D721Med (cell line): ENCODE measurements around the gene SLC10A7.

ENCODE experiments used
- DNase-seq: peaks from one replicate; pipeline ENCODE4 v3.0.0; 2011; ENCODE audit warnings: low spot score; ENCODE audit not compliant: insufficient read length
- FAIRE-seq: peaks from 2 replicates; lab custom pipeline; 2011; peaks lifted over from hg19 to GRCh38; lab: Jason Lieb, UNC
- CTCF ChIP-seq: IDR thresholded peaks from 2 replicates; pipeline ENCODE4 v1.5.1; 2012; ENCODE audit warnings: mild to moderate bottlenecking, control low read depth; ENCODE audit not compliant: insufficient read depth; ENCODE audit errors: missing control alignments

SLC10A7 gene

DNA sequence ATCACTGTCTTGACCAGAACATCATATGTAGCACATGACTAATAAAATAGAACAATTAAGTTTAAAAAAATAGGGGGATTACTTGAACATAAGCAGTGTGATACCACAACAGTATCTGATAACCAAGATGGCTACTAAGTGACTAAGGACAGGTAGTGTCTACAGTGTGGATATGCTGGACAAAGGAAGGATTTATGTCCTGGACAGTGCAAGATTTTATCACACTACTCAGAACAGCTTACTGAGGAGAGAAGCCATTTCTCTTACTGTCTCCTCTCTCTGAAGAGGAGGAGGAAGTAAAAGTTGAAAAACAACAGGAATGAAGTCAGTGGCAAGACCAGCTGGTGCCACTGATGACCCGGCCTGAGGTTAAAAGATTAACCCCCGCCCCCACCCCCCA lies 4.0 kb upstream of the SLC10A7 start:
- no peak for FAIRE-seq
- DNase-seq, result no peak
- no peak for TF ChIP-seq CTCF

DNA sequence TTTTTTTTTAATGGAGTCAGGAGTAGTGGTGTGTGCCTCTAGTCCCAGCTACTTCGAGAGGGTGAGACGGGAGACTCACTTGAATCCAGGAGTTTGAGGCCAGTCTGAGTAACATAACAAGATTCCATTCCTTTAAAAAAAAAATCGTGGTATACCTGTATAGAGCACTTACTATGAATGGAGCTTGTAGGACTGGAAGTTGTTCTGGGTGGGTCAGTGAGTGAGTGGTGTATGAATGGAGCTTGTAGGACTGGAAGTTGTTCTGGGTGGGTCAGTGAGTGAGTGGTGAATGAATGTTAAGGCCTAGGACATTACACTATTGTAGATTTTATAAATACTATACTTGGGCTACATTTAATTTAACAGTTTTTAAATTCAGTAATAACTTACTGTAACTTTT lies 2.9 kb upstream of the SLC10A7 start:
- TF ChIP-seq CTCF, result no peak
- no peak for DNase-seq
- FAIRE-seq, result no peak

DNA sequence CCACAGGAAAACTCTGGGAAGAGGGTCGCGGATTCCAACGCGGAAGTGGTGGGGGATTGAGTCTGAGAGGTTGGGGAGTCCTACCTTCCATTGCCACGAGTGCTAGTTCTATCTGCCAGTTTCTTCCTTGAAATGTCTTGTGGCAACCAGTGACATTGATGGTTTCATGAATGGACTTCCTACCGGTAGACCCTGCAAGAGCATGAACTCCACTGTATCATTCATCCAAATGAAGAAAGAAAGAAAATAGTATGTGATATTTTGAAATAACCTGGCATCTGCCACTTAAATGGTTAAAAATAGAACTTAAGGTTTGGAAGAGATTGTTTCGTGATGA lies 1.1 kb upstream of the SLC10A7 start:
- no peak for TF ChIP-seq CTCF
- no peak for DNase-seq
- FAIRE-seq, result no peak

DNA sequence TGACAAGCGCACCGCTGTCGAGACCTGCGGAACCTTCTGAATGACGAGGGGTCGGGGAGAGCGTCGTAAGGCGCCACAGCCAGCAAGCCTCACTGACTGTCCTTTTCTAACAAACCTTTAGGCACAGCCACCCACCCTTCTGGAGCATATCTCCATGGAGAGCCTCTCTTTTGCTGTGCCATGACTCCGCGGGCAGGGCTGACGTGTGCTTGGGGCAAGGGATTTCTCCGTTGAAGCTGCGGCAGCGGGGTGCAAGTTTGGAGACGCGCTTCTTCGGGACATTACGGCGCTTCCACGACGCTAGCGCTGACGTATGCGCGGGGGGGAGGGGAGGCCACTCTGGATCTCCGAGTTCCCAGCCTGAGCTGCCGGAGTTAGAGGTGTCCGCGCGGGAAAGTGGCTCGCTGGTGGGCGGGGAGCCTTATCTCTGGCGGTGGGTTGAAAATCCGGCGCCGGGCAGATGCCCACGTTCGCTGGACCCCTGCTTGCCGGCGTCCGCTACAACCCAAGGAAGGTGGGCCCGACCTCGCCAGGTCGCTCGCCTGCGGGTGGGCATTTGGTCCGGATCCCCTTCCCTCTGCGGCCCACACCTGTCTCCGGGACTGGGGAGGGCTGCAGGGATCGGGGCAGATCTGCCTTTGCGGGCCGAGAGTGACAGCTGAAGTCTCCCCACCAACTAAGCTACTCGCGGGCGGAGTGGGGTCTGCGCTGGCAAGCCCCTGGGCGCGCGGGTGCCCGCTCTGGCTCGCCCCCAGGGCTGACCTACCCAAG lies 543 bp upstream of the SLC10A7 start:
- FAIRE-seq, result no peak

DNA sequence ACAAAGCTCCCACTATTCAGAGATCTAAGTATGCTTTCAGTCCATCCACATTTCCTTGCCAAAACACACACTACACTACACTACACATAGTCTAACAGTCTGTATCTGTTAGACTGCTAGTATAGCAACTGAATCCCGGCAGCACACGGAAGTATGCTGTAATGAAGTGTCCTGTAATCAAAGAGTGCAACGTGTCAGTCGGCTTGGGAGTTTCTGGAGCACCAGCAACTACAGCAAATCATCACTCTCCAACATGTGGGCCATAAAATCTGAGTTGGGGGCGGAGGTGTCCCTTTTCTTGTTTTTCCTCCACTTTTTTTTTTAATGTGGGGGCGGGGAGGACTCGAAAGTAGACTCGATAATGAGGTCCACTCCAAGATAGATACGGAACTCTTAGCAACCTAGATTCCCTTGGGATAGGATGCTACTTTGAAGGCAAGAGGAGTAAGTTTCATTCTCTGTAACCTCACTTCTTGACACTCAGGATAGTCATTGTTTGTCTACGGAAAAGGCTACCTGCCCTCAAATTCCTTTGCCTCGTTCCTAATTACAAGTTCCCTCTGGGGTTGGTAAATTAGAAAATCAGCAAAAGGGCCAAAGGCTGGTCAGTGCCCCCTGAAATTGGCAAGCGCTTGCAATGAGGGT lies 722 bp downstream of the SLC10A7 start:
- FAIRE-seq (no peak), DNase-seq (no peak)
- TF ChIP-seq CTCF, result no peak

More for the DNA sequence above, 543 bp upstream of the SLC10A7 start:
- no peak for TF ChIP-seq CTCF
- DNase-seq, result peak; percentile 64

DNA sequence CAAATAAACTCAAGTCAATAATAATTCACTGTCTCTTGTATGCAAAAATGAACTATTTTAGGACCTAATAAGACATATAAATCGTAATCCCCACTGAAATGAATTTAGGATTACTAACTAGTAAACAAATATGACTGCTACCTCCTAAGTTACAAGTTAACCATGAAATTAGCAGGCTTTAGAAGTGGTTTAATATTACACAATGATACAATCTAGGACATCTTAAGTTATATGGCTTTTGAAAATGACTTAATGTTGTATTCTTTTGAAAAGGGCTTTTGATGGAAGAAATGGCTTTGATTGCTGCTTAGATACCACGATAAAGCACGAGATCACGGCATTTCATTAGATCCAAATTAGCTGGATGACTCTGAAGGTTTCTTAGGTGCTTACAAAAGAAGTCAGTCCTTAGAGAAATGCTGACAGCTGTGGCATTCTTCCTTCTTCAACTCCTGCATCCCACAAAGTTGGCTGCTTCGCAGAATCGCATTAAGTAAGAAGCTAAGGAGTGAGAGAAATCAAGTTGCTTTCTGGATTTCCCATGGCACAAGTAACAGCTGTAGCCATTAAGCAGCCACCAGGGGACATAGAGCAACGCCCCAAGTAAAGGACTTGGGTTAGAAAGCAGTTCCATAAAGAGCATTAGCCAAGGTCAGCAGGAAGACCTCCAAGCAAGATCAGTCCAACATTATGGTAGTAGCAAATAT lies 6.9 kb downstream of the SLC10A7 start:
- FAIRE-seq (no peak), DNase-seq (no peak)
- no peak for TF ChIP-seq CTCF

DNA sequence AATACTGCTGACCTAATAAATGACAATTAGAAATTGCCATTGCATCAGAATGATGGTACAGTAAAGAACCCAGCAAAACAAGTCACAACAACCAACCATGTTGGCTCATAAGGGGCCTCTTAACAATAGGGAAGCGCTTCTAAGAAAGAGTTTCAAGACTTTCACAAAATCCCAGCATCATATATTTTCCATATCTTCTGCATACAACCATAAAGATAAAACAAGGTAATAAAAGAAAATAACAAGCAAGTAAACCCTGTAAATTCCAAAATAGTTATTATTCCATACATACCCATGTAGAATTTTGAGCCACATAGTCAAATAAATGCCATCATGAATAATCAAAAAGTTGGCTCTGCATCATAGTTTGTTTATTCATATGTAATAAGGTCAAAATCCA lies 8.2 kb downstream of the SLC10A7 start:
- DNase-seq (no peak), FAIRE-seq (no peak)
- no peak for TF ChIP-seq CTCF
